ENCODE measurements around the gene RAB3A. TPM values are rescaled to one million over a fixed set of nuclear protein-coding genes. Genes with fewer than 3 reads are reported as not detected.

Gene RAB3A
- total and polyA plus RNA-seq, 7 experiments from 2014 or later: 1.9 to 16.7 (median 7.5) TPM

DNA sequence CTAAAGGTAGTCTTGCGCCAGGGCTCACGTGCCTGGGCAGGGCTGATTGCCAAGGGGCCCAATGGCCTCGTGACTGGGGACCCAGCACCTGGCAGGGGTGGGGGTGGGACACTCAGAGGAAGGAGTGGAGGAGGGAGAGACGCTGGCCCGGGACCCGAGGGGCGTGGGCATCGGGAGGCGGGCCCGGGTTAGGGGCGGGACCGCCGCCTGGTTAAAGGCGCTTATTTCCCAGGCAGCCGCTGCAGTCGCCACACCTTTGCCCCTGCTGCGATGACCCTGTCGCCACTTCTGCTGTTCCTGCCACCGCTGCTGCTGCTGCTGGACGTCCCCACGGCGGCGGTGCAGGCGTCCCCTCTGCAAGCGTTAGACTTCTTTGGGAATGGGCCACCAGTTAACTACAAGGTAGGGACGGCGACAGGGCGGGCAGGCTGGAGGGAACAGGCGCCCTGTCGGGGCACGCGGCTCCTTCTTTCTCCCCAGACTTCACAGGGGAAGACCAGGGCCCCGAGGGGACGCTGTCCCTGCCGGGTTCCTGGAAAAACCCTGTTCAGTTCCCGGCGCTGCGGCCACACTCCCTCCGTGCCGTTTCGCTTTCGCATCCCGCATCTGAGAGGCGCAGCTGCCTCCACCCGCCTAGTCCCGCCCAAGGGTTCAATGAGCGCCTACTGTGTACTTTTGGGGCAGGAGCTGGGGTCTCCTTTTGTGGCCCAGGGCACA, 30.1 kb downstream of the RAB3A start, which contains the start of gene IFI30:
Gene IFI30 (plus strand): TSS at position 242 of the 717 bp plus-strand sequence. CDS start 29 bp downstream, at position 271.
- DNase-seq (peak in 8 of 9 donors; percentile 41 to 76 (median 52)), ATAC-seq (peak; percentile 79)
- CTCF ChIA-PET: interaction anchor here (0.6 to 0.9 kb wide), 6 partner anchors 12 to 528 kb away, joined by 3 read pairs; no protein-coding TSS in a partner anchor
- H3K4me1 ChIP-seq (ENCODE audit: control insufficient read depth in 2 of 2, insufficient read depth in 2 of 2, low read length in 2 of 2): peaks cover 5 to 13% of the 10 kb centered on the region in 2 donors
- peak within 1 kb of the TSS; percentile 78 for H3K4me3 ChIP-seq (ENCODE audit: low read length)
- no peaks in the 10 kb centered on the region for H3K27me3 Mint-ChIP-seq
- no peaks in the 10 kb centered on the region for H3K9me3 Mint-ChIP-seq
- peaks cover 0 to 21% (median 0%) of the 10 kb centered on the region in 5 donors for H3K36me3 Mint-ChIP-seq
- no peaks in the 10 kb centered on the region for H3K27me3 ChIP-seq (ENCODE audit: control insufficient read depth in 2 of 2, insufficient read depth in 2 of 2, low read length in 2 of 2)
- H3K27ac ChIP-seq (ENCODE audit: low read depth, low read length): peak within 1 kb of the TSS; percentile 67
- H3K36me3 ChIP-seq (ENCODE audit: control insufficient read depth in 2 of 3, insufficient read depth in 3 of 3, low read length in 3 of 3): peaks cover 0 to 8% (median 0%) of the 10 kb centered on the region in 3 experiments
- peak within 1 kb of the TSS; percentile 84 to 94 (median 90) for H3K4me3 Mint-ChIP-seq
- H3K4me1 Mint-ChIP-seq: peaks cover 0 to 29% (median 10%) of the 10 kb centered on the region in 7 donors
- POLR2A ChIA-PET: interaction anchor here (0.7 to 1.6 kb wide), 4 partner anchors 19 to 149 kb away, joined by 3 to 11 read pairs (median 4); partner anchors contain the start of genes LSM4 and MPV17L2
- no peaks in the 10 kb centered on the region for H3K9me3 ChIP-seq (ENCODE audit: control insufficient read depth in 2 of 3, low read length in 3 of 3)
- H3K27ac Mint-ChIP-seq: peak within 1 kb of the TSS; percentile 62 to 89 (median 79)
- intact Hi-C loops (cut with micrococcal nuclease): loop anchor here (1.0 to 2.0 kb wide), 4 partner anchors 12 to 173 kb away; partner anchors contain the start of gene RAB3A (in 1 of the 2)

GRCh38 chr19:18173054-18173571, 30.7 kb downstream of the RAB3A start:
- Histone ChIP-seq H3K36me3 (ENCODE audit: control insufficient read depth in 2 of 3, insufficient read depth in 3 of 3, low read length in 3 of 3) (peaks cover 0 to 14% (median 0%) of the 10 kb centered on the region in 3 experiments), H3K4me3 (ENCODE audit: low read length) (peak overlapping the region; percentile 78), H3K27ac (ENCODE audit: low read depth, low read length) (peak overlapping the region; percentile 67), H3K27me3 (ENCODE audit: control insufficient read depth in 2 of 2, insufficient read depth in 2 of 2, low read length in 2 of 2) (no peaks in the 10 kb centered on the region), H3K4me1 (ENCODE audit: control insufficient read depth in 2 of 2, insufficient read depth in 2 of 2, low read length in 2 of 2) (peaks cover 5 to 13% of the 10 kb centered on the region in 2 donors), H3K9me3 (ENCODE audit: control insufficient read depth in 2 of 3, low read length in 3 of 3) (no peaks in the 10 kb centered on the region)
- Mint-ChIP-seq H3K4me1 (peaks cover 0 to 31% (median 11%) of the 10 kb centered on the region in 7 donors), H3K9me3 (no peaks in the 10 kb centered on the region), H3K4me3 (peak overlapping the region; percentile 77 to 94 (median 89)), H3K27ac (peak overlapping the region in 8 of 9 donors; percentile 49 to 89 (median 76)), H3K27me3 (no peaks in the 10 kb centered on the region), H3K36me3 (peaks cover 0 to 22% (median 2%) of the 10 kb centered on the region in 5 donors)
- intact Hi-C loops (cut with micrococcal nuclease): loop anchor here in 1 of 2 donors (1.0 to 2.0 kb wide), 4 partner anchors 12 to 172 kb away; partner anchors contain the start of gene RAB3A
- DNase-seq (no peak), ATAC-seq (peak; percentile 68)
- POLR2A ChIA-PET: no interaction called here
- CTCF ChIA-PET: no interaction called here

GRCh38 chr19:18172331-18173053, 31.4 kb downstream of the RAB3A start:
- Mint-ChIP-seq H3K9me3 (no peaks in the 10 kb centered on the region), H3K4me1 (peaks cover 0 to 32% (median 12%) of the 10 kb centered on the region in 7 donors), H3K36me3 (peaks cover 0 to 23% (median 4%) of the 10 kb centered on the region in 5 donors), H3K4me3 (peak overlapping the region in 9 of 10 donors; percentile 41 to 94 (median 47)), H3K27me3 (no peaks in the 10 kb centered on the region), H3K27ac (peak overlapping the region in 5 of 9 donors; percentile 9 to 80 (median 72))
- H3K36me3 ChIP-seq (ENCODE audit: control insufficient read depth in 2 of 3, insufficient read depth in 3 of 3, low read length in 3 of 3): peaks cover 0 to 15% (median 0%) of the 10 kb centered on the region in 3 experiments
- ChIA-PET CTCF (interaction anchor here (0.6 to 0.7 kb wide), 4 partner anchors 18 to 404 kb away, joined by 4 to 5 read pairs (median 4); no protein-coding TSS in a partner anchor), POLR2A (no interaction called here)
- no peak for DNase-seq
- ATAC-seq: no peak
- H3K27ac ChIP-seq (ENCODE audit: low read depth, low read length): peak overlapping the region; percentile 29
- H3K27me3 ChIP-seq (ENCODE audit: control insufficient read depth in 2 of 2, insufficient read depth in 2 of 2, low read length in 2 of 2): no peaks in the 10 kb centered on the region
- no peaks in the 10 kb centered on the region for H3K9me3 ChIP-seq (ENCODE audit: control insufficient read depth in 2 of 3, low read length in 3 of 3)
- H3K4me1 ChIP-seq (ENCODE audit: control insufficient read depth in 2 of 2, insufficient read depth in 2 of 2, low read length in 2 of 2): peaks cover 5 to 13% of the 10 kb centered on the region in 2 donors
- intact Hi-C loops (cut with micrococcal nuclease): loop anchor here in 1 of 2 donors (1.0 to 2.0 kb wide), 4 partner anchors 11 to 172 kb away; partner anchors contain the start of gene RAB3A
- H3K4me3 ChIP-seq (ENCODE audit: low read length): no peak overlapping the region

- Mint-ChIP-seq H3K27ac (peak overlapping the region in 5 of 9 donors; percentile 14 to 47 (median 22)), H3K36me3 (peaks cover 0 to 18% (median 4%) of the 10 kb centered on the region in 5 donors), H3K27me3 (no peaks in the 10 kb centered on the region), H3K9me3 (no peaks in the 10 kb centered on the region), H3K4me1 (peaks cover 0 to 31% (median 10%) of the 10 kb centered on the region in 7 donors), H3K4me3 (no peak overlapping the region)
- ChIA-PET POLR2A (interaction anchor here (0.6 kb wide), 2 partner anchors 63 to 70 kb away, joined by 3 read pairs; no protein-coding TSS in a partner anchor), CTCF (interaction anchor here (0.6 to 2.1 kb wide), 5 partner anchors 19 to 404 kb away, joined by 4 to 7 read pairs (median 4); no protein-coding TSS in a partner anchor)
- Histone ChIP-seq H3K27ac (ENCODE audit: low read depth, low read length) (no peak overlapping the region), H3K4me3 (ENCODE audit: low read length) (no peak overlapping the region), H3K27me3 (ENCODE audit: control insufficient read depth in 2 of 2, insufficient read depth in 2 of 2, low read length in 2 of 2) (no peaks in the 10 kb centered on the region), H3K4me1 (ENCODE audit: control insufficient read depth in 2 of 2, insufficient read depth in 2 of 2, low read length in 2 of 2) (peaks cover 5 to 13% of the 10 kb centered on the region in 2 donors), H3K36me3 (ENCODE audit: control insufficient read depth in 2 of 3, insufficient read depth in 3 of 3, low read length in 3 of 3) (peaks cover 0 to 22% (median 0%) of the 10 kb centered on the region in 3 experiments), H3K9me3 (ENCODE audit: control insufficient read depth in 2 of 3, low read length in 3 of 3) (no peaks in the 10 kb centered on the region)
- DNase-seq: no peak
- intact Hi-C loops (cut with micrococcal nuclease): loop anchor here in 1 of 2 donors (2.0 kb wide), 1 partner anchor 171 kb away; no protein-coding TSS in a partner anchor
- no peak for ATAC-seq
These were observed 32.1 kb downstream of the RAB3A start for GRCh38 chr19:18171605-18172327.

DNA sequence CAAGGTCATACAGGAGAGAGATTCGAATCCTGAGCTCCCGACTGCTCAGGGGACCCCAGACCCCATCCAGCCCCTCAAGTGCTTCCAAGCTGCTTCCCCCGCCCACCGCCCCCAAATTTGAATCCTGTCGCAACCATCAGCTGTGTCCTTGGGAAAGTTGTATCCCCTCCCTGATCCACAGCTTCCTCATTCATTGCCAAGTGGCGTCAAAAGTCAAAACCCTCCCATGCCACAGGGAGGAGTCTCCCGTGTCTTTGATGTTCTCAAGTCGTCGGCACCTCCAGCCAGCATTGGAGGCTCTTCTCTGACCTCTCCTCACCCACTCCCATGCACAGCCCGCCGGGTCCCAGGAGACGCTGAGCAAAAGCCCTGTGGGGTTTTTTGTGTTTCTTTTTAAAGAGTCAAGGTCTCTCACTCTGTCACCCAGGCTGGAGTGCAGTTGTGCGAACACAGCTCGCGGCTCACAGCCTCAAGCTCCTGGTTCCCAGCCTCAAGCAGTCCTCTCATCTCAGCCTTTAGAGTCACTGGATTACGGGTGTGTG, 33.1 kb downstream of the RAB3A start:
- Histone ChIP-seq H3K9me3 (ENCODE audit: control insufficient read depth in 2 of 3, low read length in 3 of 3) (no peaks in the 10 kb centered on the region), H3K4me1 (ENCODE audit: control insufficient read depth in 2 of 2, insufficient read depth in 2 of 2, low read length in 2 of 2) (peaks cover 5 to 13% of the 10 kb centered on the region in 2 donors), H3K36me3 (ENCODE audit: control insufficient read depth in 2 of 3, insufficient read depth in 3 of 3, low read length in 3 of 3) (peaks cover 0 to 32% (median 4%) of the 10 kb centered on the region in 3 experiments), H3K4me3 (ENCODE audit: low read length) (no peak overlapping the region), H3K27me3 (ENCODE audit: control insufficient read depth in 2 of 2, insufficient read depth in 2 of 2, low read length in 2 of 2) (no peaks in the 10 kb centered on the region), H3K27ac (ENCODE audit: low read depth, low read length) (no peak overlapping the region)
- ATAC-seq: peak; percentile 14
- Mint-ChIP-seq H3K27me3 (no peaks in the 10 kb centered on the region), H3K4me3 (no peak overlapping the region), H3K27ac (peak overlapping the region in 2 of 9 donors; percentile 46 to 56), H3K9me3 (no peaks in the 10 kb centered on the region), H3K36me3 (peaks cover 3 to 17% (median 7%) of the 10 kb centered on the region in 5 donors), H3K4me1 (peaks cover 0 to 28% (median 10%) of the 10 kb centered on the region in 7 donors)
- DNase-seq: no peak
- POLR2A ChIA-PET: interaction anchor here (0.6 to 1.0 kb wide), 3 partner anchors 22 to 126 kb away, joined by 3 to 6 read pairs (median 5); partner anchors contain the start of gene MPV17L2
- intact Hi-C loops (cut with micrococcal nuclease): no loop called here
- CTCF ChIA-PET: interaction anchor here (0.6 to 2.1 kb wide), 3 partner anchors 60 to 147 kb away, joined by 3 to 7 read pairs (median 3); no protein-coding TSS in a partner anchor

All from naive thymus-derived CD4-positive, alpha-beta T cell (primary cell).